Left forelimb (tissue), 1 donor: ENCODE results near the gene PARD3.

ENCODE experiments used
- DNase-seq: peaks from one replicate; pipeline ENCODE4 v3.0.0-alpha.2; 2018; ENCODE audit warnings: low spot score

The PARD3 gene

DNA sequence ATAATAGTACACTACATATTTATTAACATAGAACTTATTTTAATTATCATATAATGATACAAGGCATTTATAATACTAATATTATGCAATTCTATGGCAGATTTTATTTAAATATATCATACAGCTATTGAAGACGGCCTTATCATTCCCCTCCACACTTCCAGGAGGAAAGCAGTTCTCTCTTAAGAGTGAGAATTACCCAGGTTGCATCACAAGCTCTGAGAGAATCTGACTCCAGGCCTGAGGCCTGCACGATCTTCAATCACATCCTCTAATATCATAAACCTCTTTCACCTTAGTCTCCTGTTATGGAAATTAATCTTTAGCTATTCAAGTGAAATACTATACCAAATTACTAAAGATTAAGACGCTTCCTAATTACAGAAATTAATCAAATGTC lies 564.4 kb downstream of the PARD3 start:
- DNase-seq: no peak

DNA sequence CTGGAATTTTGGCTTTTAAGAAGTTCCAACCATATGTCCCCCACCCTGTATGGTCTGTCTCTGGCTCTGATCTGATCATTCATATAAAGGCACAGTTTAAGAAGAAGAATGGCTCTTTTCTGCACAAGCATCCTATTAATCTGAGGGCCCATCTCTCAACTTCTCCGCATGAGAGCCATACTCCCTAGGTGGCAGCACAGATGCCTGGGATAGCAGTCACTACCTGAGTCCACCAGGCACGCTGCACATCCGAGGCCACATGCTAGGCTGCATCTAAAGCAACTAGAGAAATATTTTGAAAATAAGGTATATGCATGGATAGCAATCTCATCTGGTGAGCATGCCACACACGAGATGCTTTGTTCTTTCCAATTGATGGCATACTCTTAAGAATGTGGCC lies 565.5 kb downstream of the PARD3 start:
- no peak for DNase-seq

DNA sequence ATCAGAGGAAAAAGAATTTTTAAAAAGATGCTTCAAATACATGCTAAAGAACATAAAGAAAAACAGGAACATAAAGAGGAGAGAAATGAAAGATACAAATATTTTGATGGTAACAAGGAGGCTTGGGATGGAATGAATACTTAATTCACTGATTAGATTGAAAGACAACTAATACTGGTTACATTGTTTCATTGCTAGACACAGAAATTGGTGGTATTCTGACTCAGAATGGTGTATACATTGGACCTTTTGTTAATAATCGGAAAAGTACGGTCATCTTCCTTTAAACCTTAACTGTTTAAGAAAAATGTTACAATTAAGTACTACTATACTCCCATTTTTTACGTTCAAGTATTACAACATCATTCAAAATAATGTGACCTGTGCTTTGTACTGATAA lies 567.5 kb downstream of the PARD3 start:
- no peak for DNase-seq

DNA sequence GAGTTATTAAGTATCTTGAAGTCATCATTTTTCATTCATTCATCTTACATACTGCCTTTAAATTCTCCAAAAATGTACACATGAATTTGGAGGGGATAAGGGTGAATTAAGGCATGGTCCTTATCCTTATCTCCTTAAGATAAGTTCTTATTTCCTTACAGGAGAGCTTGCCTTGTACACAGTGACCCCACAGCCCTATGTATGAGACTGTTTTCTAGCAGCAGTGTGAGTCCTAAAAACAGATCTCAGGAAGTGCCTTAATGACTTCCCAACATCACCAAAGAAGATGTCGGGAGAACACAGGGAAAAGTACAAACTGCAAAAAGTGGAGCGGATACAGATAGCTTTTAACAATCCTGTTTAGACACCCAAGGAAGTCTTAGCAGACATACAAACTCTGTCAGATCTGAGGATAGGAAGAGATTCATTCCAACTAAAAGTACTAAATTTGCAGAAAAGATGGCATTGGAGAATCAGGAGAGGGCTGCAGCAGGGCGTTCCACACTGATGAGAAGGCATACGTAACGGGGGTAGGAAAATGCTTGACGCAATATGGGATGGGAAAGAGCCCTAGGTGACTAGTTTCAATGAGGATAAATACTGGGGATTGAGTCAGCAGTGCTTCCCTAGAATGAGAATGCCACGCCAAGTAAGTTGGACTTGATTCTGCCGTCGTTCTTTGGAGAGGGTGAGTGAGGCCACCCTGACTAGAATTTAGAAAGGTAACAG lies 570.2 kb downstream of the PARD3 start:
- no peak for DNase-seq

DNA sequence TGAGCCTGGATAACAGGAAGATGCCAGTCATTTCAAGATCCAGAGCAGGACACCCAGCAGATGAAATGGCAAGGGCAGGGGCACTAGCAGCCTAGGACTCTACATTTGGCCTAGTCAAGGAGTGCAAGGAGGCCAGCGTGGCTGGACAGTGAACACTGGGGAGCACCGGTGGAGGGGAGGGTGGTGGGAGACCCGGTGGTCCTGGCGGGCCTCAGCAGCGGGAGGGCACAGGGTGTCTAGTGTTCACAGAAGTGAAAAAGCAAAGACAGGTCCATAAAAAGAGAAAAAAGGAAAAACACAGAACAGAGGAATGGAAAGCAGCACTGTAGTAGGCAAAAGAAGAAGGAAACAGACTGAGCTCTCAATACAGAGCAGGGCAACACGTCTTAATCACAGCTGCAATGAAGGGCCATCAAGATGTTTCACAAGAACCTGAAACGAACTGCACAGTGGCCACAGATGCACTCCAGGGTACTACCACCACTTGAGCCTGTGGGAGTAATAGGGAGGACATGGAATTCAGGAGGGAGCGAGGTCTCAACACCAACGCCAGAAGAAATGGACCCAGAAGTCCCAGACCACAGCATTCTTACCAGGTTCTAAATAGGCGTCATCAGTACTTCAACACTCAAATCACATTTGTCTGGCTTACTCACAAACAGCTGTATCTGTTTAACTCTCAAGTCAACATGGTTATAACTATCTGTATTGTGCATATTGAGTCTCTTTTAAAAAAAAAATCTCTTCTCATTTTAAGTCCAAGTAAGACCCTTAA lies 573.7 kb downstream of the PARD3 start:
- DNase-seq: no peak

DNA sequence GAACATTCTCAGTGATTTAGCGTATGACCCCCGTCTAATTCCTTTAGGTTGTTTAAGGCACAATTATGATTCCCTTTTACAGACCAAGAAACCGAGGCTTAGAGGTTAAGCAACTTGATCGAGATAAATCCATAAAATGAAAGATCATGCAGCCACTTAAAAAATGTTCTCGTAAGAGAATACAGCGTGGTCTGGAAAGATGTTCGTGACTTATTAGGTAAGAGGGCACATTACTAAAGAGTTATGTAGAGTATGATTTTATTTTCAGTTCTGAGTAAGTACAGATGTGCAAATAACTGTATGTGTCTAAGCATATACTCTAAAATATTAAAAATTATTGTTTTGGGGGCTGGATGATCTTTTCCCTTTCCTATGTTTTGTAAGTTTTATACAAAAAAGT lies 575.1 kb downstream of the PARD3 start:
- DNase-seq: no peak

DNA sequence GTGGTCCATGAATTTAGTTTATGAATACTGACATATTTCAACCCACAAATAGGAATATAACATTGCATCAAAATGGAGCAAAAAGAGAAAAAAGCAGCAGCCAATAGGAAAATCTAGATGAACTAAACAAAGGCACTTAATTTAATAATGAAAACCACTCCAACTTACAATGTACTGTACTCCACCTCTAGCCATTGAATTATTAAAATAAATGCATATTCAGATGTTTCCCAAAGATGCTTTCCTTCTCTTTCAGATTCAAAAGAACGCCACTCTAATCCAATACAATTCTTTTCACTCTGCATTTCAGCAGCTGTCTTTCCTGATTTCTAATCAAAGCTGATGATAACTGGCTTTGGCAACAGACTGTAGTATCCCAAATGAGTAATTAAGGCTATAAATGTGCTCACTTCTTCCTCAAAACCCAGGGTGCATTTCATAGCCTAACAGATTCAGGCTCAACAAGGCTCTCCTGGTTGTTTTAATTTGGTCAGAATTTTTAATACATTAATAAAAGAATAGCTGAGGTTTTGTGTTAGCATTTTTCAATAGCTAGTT lies 577.1 kb downstream of the PARD3 start:
- DNase-seq: no peak

DNA sequence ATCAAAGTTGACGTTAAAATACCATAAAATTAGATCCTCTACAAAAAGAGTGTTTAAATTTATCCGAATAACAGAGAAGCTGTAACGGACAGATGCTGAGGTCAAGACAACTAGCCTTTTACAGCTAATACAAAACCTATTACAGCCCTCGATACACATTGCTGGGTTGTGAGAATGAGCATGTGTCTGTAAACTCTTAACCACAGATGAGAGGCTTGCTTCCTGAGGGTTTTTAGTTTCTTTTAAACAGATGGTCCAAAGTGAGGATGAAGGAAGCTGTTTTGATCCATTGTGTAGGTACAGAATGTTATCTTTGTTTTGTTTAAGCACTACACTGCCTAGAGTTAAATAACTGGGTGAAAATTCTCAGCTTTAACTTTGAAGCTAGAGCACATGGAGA lies 578.2 kb downstream of the PARD3 start:
- DNase-seq: no peak

DNA sequence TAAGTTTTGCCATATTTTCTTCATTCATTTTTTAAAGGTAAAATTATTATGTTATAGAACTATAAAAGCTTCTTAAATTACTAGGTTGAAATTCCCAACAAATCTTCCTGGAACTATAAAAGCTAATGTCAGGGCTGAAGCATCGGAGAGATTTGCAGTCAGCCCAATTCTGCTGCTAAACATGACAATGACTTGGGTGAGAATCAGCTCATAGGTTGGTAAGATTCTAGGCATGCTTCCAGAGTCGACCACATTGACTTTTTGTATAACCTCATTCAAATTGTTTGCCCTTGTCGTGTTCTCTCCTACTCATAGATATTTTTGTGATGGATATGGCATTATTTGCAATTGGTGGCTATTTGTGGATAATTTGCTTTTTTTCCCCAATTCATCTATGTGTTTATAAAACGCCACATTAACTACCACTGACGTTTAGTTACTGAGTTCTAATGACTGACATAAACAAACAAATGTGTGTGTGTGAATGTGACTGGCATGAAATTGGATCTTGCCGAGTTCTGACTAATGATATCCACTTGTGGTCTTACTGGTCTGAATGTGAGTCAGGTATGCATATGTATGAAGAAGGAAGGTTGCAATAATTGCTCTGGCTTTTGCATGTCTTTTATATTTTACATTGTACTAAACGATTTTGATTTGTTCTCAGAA lies 579.8 kb downstream of the PARD3 start:
- DNase-seq: no peak

DNA sequence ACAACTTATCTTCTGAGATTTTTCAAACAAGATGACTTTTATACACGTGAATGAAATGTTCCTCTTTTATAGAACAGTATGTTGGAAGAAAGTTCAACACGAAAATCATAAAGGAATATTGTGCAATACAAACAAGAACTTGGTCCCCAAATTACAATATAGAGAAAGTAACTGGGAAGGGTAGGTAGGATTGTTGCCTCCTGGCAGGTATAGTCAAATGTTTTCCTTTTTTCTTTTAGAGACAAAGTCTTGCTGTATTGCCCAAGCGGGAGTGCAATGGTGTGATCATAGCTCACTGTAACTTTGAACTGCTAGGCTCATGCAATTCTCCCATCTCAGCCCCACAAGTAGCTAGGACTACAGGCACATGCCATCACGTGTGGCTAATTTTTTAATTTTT lies 582.6 kb downstream of the PARD3 start:
- DNase-seq: no peak

DNA sequence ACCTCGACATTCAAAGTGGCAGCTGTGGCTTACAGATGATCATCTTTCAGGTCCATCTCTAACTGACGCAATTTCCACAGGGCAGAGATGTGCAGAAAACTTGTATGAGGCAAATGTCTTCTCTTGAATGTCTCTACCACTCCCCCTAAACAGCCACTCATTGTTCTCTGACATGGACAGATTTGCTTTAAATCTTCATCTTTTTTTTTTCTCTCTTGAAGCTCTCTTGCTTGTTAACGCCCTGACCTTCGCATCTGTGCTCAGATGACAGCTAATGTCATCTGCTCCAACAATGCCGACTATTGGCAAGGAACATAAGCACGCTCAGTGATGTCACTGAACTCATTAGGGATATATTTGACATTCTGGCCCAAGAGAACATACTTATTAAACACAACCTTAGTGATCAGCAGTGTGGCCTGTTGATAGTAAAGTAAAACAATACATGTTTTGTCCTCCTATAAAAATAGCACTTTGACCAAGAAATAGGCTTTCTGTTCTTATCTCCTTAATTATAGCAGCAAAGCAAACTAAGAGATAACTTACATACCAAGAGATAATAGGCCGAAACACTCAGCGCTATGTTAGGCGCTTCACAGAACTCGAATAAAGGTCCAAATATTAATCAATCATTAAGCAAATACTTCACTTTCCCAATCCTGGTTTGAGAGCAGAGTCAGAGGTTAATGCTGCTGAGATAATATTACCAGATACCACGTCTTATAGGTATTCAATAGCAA lies 583.5 kb downstream of the PARD3 start:
- no peak for DNase-seq

DNA sequence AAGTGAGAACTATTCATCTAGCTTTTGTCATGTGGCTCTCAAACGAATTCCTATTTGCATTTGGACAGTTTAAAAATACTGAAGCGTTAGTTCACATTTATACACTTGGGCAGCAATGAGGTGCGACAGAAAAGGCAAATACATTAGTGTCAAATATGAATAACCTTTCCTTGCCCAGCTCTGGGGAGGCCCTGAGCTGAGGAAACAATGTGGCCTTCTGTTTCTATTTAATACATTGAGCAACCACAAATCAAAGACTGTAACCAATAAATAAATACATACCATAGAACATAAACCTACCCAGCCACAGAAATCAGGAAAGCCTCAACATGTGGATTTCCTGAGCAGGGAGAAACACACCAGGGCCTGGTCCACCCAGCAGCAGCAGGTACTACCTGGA lies 585.2 kb downstream of the PARD3 start:
- DNase-seq: no peak

DNA sequence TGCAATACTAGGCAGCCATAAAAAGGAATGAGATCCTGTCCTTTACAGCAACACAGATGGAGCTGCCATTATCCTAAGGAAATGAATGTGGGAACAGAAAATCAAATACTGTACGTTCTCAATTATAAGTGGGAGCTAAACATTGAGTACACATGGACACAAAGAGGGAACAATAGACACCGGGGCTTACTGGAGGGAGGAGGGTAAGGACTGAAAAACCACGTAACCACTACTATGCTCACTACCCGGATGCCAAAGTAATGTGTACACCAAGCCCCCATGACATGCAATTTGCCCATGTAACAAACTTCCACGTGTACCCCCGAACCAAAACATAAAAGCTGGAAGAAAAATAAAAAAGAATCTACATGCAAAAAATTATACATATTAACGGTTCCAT lies 587.0 kb downstream of the PARD3 start:
- no peak for DNase-seq

DNA sequence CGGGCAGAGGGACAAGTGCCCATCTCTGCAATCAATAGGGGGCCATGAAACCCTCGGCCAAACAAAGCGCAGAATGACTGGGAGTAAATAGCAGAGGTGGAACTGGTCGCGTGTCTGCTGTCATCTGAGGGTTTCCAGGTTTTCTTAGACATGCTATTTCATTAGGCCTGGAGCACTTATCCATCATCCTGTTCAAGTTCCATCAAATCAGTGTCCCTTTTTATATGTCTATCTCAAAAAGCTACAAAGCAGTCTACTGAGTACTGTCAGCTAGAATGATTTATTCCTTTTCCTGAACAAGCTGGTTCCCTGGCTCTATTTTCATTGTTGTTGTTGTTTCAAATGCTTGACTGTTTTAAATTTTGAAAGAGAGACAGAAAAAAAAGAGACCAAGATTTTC lies 590.5 kb downstream of the PARD3 start:
- DNase-seq: no peak

DNA sequence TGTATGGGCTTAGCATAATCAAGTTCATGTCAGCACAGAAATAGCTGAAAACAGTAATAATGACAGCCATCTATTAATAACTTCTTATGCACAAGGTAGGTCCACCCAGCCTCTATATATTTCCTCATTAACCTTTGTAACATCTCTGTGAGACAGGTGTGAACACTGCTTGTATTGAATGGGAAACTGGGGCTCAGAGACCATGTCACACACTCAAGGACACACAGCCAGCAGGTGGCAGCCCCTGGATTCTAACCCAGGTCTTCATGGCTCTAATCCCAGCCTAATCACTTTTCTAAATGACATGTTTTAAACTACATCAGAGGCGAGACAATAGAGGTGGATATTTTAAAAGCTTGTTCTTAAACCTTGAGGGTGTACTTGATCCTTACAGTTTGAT lies 591.4 kb downstream of the PARD3 start:
- no peak for DNase-seq

DNA sequence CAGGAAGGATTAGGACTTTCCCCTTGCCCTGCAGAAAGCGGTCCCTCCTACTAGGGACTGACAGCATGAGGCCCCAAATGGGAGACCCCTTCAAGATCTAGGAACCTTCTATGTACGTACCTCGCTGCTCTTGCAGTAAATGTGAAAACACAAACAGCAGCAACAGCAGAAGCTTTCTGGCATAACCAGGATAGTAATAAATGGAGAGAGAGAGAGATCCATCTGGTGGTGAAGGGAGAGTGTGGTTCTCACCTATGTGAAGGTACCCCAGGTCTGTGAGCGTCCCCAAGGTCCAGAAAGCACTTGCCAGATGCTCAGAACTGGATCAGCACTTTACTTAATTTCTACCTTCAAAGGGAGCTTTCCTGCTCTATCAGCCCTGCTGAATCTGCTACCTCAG lies 592.7 kb downstream of the PARD3 start:
- DNase-seq: no peak

DNA sequence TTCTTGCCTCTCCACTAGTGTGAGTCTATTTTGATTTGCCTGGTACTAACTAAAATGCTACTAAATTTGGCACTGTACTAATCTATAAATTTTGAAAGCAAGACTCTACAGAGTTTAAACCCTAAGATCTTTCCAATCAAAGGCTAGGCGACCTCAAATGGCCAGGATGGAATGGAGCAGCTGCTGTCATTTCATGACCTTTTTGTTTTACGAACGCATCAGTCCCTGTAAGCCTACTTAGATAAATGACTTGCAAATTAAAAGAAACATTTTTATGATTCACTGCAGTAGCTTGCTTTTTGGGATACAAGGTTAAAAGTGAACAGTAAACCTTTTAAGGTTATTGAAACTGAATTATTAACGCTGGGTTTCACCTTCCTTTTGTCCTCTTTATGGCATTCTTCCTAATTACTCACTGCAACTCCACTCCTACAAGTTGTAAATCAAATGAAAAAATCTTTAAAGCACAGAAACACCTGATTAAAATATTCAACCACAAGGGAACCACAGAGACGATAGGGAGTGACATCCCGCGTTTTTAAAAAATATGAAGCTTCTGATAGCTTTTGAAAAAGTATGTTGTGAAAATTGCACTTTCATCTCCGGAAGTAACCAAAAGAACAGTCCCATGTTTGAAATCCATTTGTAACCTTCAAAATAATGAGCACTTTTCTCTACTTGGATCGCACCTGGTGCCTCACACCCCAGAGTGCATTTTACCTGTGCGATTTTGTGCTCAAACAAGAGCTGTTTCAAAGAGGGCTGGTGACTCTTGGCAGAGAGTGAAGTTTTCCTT lies 595.1 kb downstream of the PARD3 start:
- DNase-seq: no peak

DNA sequence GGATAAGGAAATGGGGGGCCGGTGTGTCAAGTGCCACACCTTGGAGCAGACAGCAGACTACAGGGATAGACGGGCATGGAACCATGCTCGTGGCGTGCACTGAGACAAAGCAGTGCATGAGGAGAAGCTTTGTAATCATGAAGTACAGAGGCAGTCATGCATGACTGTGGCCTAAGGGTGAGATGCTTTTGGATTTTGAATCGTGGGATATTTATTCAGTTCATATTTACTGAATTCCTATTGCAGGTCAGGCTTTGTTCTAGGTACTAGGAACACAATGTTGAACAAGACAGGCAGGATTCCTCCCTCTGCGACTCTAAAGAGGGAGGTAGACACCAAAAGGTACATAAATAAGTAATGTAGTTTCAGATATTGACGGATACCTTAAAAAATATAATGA lies 597.6 kb downstream of the PARD3 start:
- no peak for DNase-seq

DNA sequence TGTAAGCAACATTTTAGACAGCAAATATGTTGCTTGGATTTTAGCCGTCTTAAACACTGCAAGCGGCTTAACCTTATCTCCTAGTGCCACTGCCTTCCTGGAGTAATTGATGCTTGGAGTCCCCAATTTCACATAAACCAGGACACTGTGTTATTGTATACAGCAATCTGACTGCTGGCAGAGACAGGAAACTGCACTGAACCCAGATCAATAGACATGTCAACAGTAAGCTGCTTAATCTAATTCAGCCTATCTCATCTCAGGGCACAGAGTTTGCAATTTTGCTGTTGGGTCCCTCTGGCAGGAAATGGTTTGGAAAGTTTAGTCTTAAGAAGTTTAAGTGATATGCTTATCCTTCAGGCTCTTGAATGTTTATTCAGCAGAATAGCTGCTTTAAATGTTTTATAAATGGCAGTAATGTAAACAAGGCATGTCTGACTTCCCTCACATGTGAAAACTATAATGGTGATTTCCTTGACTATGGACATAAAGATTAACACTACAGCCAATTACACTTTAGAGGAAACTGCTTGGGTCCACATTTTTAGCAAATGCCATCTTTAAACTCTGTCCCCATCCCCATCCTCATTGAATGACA lies 598.6 kb downstream of the PARD3 start:
- no peak for DNase-seq

DNA sequence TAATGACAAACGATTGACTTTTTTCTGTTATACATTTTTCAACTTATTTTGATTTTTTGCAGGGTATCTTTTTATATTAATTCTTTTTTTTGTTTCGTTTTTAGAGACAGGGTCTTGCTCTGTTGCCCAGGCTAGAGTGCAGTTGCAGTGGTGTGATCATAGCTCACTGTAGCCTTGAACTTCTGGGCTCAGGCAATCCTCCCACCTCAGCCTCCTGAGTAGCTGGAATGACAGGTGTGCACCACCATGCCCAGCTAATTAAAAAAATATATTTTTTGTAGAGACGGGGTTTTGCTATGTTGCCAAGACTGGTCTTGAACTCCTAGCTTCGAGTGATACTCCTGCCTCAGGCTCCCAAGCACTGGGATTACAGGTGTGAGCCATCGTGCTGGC lies 601.3 kb downstream of the PARD3 start:
- DNase-seq: no peak

DNA sequence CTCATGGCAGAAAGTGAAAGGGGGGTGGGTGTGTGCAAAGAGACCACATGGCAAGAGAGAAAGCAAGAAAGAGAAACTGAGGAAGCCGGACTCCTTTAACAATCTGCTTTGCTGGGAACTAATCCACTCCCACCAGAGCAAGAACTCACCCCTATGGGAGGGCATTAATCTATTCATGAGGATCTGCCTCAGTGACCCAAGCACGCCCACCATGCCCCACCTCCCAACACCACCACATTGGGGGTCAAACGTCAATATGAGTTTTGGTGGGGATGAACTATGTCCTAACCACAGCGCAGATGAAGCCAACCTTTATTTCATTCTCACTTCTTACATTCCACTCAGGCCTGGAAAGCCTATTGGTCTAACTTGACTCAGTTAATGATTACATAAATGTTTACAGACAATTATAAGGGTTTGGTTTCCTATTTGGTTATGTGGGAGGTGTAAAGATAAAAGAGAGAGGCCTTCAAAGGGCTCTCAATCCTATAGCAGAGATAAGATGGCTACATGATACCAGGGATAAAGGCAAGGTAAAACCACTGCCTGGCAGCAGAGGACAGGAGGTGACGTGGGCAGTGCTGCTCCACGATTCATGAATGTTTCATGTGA lies 601.8 kb downstream of the PARD3 start:
- no peak for DNase-seq
